NCI-H2107 treated with DMSO at 0.1 percent for 48 hours (cell line): ENCODE data around the gene NSMCE1.

Source experiments
- DNase-seq: peaks from one replicate; lab custom pipeline; 2025; ENCODE audit not compliant: unreplicated experiment; lab: John Stamatoyannopoulos, UW

Gene NSMCE1, protein sequence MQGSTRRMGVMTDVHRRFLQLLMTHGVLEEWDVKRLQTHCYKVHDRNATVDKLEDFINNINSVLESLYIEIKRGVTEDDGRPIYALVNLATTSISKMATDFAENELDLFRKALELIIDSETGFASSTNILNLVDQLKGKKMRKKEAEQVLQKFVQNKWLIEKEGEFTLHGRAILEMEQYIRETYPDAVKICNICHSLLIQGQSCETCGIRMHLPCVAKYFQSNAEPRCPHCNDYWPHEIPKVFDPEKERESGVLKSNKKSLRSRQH

DNA sequence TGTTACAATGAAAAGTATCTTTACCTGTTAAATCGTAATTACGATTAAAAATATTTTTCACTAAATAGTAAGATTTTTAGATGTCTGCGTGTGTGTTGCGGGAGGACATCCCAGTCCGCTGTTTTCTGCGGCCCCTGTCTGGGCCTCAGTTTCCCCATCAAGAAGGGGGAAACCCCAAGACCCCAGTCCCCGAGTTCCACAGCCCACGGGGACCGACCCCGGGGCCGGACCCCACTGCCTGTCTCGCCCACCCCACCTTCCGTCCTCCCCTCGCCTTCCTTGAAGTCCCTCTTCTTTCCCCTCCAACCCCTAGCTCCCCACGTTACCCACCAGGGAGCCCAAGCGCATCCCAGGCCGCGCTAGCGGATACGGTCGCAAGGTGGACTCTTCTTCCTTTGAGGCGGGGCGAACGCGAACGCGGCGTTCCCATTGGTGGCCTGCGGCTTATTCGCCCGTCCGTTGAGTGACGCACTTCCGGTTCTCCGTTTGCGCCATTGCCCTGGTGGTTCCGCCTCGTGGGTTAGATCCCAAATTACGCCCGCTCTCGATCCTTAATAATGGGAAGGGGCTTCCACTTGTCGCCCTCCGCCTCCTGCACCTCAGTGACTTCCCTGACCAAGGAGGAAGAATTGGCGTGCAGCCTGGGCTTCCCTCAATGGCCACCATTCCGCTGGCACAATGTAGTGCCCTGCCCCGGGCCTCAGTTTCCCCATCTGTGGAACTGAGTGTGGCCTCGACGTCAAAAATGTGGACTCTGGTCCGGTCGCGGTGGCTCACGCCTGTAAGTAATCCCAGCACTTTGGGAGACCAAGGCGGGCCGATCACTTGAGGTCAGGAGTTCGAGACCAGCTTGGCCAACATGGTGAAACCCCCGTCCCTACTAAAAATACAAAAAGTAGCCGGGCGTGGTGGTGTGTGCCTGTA lies at the start of gene NSMCE1:
TSS of gene NSMCE1 (minus strand) at position 397 of the 924 bp plus-strand sequence. CDS start 11,202 bp downstream, outside the sequence.
- DNase-seq, result peak; percentile 81

- DNase-seq, result no peak
Observed at GRCh38 chr16:27317738-27318391, 49.3 kb upstream of the NSMCE1 start.

GRCh38 chr16:27317320-27317719 lies 48.7 kb upstream of the NSMCE1 start:
- DNase-seq, result no peak

DNA sequence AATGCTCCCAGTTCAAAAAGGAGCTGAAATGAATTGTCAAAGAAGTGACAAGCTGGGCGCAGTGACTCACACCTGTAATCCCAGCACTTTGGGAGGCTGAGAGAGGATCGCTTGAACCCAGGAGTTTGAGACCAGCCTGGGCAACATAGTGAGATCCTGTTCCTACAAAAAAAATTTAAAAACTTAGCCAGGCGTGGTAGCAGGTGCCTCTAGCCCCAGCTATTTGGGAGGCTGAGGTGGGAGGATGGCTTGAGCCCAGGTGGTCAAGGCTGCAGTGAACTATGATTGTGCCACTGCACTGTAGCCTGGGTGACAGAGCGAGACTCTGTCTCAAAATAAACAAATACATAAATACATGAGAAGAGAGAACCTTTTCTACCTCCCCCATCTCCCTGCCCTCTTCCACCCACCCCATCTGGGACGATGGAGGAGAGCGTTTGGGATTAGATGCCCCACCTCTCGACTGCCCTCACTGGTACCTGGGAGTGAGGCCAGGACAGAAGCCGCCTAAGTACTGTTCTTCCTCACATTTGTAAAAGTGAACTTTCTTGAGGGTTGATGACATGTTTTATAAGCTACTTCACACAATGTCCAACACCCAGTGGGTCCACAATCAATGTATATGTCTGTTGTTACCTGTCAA lies 47.6 kb upstream of the NSMCE1 start:
- no peak for DNase-seq

DNA sequence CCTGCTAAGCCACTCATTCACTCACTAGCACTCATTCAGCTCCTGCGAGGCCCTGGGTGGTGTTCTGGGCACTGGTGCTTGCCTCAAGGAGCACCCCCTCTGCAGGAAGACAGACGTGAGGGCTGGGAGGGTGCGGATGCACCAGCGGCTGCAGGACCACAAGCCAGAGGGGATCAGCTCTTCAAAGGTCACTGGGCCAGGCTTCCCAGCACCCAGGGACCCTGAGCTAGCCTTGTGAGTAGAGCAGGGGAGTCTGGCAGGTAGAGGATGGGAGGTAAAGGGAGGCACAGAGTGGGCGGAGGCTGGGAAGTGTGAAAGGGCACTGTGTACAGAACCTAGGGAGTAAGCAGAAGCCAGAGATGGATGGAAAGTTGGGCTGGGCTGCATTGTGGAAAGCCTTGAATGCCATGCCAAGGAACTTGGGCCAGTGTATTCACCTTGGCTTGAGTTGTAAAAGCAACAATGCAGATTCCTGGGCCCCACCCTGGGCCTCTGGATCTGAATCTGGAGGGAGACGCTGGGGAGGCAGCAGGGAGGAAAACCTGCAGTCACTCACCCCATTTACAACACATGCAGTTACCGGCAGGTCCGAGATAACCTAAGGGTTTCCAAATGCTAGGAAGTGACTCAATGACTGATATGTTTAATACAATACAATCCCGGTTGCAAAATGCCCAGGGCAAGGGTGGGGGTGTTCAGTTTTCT lies 46.9 kb upstream of the NSMCE1 start:
- DNase-seq, result no peak

DNA sequence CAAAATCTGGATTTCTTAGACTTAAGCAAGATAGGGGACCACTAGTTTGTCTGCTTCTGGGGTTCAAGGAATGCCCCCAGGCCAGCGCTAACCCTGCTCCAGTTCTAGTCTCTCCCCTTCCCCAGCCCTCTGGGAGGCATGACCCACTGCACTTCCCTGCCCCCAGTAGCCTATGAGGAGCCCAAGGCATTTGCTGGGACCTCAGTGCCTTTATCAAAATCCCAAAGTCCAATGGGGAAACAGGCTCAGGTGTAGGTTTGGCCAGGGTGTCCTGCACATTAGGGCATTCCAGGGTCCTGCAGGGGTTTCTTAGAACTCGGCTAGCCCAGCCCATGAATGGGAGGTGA lies 46.4 kb upstream of the NSMCE1 start:
- DNase-seq, result no peak

DNA sequence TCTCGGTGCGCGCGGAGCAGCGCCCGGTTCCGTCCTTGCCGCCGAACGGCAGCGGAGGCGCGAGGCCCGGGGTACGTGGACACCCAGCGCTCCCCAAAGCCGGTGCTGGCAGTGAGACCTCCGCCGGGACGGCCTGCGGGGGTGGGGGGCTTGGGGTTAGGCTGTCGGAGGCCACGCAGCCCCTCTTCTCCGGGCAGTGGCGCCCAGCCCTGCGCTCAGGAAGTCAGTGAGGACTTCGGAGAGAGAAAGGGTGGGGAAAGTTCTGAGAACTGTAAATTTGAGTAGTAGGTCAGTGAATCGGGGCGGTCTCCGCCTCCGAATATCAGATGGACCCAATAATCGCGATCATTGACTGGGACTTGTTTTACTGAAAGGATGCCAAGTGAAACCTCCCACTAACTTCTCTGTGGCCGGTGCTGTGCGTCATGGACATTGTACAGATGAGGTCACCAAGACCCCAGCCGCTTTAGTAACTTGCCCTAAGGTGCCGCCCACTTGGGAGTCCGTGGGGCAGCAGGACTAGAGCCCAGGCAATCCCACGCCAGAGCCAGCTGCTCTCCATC lies 45.7 kb upstream of the NSMCE1 start:
- no peak for DNase-seq

GRCh38 chr16:27313422-27314160 lies 45.0 kb upstream of the NSMCE1 start, which contains the start of gene IL4R:
IL4R (plus strand) TSS chr16:27313974; CDS start chr16:27340204, 26,230 bp downstream.
- no peak for DNase-seq

- DNase-seq, result no peak
Observed at GRCh38 chr16:27312580-27313421, 44.2 kb upstream of the NSMCE1 start.

- DNase-seq, result no peak
Observed at GRCh38 chr16:27311897-27312303, 43.3 kb upstream of the NSMCE1 start.

GRCh38 chr16:27311448-27311830 lies 42.9 kb upstream of the NSMCE1 start:
- no peak for DNase-seq

DNA sequence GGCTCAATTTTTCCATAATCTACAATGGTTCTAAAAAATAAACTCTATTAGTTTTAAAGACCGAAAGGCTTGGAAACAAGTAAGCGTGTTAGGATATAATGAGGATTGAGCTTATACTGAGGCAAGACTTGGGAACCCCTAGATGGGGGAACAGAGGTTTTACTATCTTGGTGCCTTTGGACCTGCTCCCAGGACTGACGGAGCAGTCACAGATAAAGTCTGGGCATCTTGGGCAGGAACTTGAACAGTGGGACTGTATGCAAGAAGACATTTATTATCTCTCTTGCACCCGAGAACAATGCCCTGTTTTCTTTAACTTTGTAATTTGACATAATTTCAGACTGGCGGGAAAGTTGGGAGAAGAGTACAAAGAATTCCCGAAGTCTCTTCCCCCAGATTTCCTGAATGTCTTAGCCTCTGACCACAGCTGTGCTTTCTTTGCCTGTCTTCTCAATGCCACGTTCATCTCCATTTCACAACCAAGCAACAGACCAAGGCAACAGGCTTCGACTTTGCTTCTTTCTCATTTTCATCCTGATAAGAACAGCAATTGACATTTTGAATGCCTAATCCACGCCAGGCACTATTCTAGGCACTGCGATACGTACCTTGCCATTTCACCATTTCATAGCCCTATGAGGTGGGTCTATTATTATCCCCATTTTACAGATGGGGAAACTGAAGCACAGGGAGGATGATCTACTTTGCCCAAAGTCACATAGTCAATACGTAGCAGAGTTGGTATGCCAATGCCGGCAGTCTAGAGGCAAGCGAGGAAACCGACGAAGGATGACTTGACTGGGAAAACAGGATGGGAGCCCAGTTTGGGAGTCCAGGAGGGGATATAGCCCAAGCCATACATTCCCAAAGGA lies 42.2 kb upstream of the NSMCE1 start:
- no peak for DNase-seq

DNA sequence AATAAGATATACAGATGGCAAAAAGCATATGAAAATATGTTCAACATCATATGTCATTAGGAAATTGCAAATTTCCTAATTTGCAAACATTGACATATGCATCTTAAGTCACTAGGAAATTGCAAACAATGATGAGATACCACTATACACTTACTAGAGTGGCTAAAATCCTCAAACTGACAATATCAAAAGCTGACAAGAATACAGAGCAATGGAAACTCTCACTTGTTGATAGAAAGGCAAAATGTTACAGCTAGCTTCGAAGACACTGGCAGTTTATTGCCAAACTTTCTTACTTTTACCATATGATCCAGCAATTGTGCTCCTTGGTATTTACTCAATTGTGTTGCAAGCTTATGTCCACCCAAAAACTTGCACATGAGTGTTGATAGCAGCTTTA lies 40.2 kb upstream of the NSMCE1 start:
- DNase-seq, result no peak

- DNase-seq, result no peak
Observed at GRCh38 chr16:27305839-27306442, 37.4 kb upstream of the NSMCE1 start.

DNA sequence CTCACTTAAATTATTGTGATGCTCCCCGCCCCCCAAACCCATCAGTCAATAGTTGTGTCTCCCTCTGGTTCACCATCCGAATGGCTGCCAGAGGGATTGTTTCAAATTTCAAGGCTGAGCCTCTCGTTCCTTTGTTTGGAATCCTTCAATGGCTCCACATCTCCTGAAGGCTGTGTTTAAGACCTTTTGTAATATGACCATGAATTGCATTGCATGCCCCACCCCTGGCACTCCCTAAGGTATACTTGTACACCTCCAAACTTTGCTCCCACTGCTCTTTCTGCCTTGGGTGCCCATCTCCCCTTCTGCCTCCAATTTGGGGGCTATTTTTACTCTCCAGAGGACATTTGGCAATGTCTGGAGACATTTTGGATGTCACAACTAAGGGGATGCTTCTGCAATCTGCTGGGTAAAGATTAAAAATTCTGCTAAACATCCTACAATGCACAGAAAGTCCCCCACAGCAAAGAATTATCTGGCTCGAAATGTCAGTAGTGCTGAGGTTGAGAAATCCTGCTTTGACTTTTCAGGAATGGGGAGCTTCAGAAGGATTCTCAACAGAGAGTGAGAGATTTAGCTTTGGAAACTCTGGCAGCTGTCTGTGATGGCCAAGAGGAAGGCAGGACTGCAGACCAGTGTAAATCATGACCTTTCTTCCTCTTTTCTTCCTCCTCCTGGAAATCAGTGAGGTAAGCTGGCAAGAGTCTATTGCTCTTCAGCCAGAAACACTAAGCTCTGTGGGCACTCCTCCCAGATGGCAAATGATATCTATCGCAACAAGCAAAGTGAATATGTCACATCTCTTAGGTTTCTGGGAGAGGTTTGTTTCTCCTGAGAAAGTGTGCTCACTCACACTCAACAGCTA lies 36.5 kb upstream of the NSMCE1 start:
- no peak for DNase-seq

DNA sequence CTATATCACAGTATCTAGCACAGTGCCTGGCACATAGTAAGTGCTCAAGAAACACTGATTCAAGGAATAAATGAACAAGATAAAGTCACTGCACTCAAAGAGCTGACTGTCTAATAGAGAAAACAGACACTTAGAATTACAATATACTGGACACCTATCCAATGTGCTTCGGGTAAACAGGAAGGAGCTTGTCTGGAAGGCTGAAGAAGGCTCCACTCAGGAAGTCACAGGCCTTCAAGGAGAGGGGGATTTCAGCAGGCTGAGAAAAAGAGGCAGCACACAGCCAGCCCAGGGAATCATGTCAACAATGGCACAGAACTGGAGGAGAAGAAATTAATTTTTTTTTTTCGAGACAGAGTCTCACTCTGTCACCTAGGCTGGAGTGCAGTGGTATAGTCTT lies 35.5 kb upstream of the NSMCE1 start:
- no peak for DNase-seq
